ENCODE measurements around the gene C16orf92. TPM values are rescaled to one million over a fixed set of nuclear protein-coding genes. Genes with fewer than 3 reads are reported as not detected.

The C16orf92 gene
- total and polyA plus RNA-seq, 2 of the 13 experiments (the other 11 are each of a cell fraction or from before 2014, with no cell fraction given): not detected

DNA sequence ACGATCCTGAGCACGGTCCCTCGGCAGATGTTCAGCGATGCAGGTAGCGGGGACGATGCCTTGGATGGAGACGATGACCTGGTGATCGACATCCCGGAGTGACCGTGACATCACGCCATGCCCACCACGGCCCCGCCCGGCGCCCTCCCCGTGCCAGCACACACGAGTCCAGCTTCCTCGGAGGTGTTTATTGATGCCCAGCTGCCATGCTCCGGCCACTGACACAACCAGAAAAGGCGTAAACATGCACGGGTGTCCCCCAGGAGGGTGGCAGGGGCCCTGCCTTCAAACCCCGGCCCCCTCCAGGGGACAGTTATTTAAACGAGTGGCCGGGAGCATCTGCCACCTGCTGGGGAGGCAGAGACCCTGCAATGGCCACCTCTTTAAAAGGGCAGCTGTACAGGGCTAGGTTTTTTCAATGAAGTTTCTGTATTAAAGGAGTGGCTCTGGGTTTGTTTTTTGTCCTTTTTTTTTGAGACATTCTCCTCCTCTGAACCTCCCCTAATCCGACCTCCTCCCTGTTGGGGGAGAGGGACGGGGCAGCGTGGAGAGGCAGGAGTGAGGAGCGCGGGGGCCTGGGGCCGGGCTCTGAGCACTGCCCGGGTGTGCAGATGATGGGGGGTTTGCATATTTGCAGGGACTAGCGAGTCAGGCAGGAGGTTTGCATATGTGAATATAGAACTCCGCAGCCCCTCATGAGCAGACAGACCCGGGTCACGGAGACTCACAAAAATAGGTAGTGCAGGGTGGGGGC, 17.5 kb upstream of the C16orf92 start (continued):
- TF ChIP-seq, protein P1, sequence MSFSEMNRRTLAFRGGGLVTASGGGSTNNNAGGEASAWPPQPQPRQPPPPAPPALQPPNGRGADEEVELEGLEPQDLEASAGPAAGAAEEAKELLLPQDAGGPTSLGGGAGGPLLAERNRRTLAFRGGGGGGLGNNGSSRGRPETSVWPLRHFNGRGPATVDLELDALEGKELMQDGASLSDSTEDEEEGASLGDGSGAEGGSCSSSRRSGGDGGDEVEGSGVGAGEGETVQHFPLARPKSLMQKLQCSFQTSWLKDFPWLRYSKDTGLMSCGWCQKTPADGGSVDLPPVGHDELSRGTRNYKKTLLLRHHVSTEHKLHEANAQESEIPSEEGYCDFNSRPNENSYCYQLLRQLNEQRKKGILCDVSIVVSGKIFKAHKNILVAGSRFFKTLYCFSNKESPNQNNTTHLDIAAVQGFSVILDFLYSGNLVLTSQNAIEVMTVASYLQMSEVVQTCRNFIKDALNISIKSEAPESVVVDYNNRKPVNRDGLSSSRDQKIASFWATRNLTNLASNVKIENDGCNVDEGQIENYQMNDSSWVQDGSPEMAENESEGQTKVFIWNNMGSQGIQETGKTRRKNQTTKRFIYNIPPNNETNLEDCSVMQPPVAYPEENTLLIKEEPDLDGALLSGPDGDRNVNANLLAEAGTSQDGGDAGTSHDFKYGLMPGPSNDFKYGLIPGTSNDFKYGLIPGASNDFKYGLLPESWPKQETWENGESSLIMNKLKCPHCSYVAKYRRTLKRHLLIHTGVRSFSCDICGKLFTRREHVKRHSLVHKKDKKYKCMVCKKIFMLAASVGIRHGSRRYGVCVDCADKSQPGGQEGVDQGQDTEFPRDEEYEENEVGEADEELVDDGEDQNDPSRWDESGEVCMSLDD (CRISPR knock-in tag; IDR thresholded peaks at IDR 0.05; ENCODE audit: borderline replicate concordance): no peak
- TF ChIP-seq ZNF781 (CRISPR knock-in tag; IDR thresholded peaks at IDR 0.05; ENCODE audit: borderline replicate concordance, not compliant biosample characterization) (no peak), ZNF577 (CRISPR knock-in tag; IDR thresholded peaks at IDR 0.05; ENCODE audit: borderline replicate concordance, low read depth) (no peak), ZNF446 (CRISPR knock-in tag; IDR thresholded peaks at IDR 0.05) (no peak), MXI1 (IDR thresholded peaks at IDR 0.05; ENCODE audit: borderline replicate concordance, low read depth, low read length) (no peak; the same call in 2 of the 3 replicates), FLYWCH1 (CRISPR knock-in tag; IDR thresholded peaks at IDR 0.05) (no peak), NRL (CRISPR knock-in tag; IDR thresholded peaks at IDR 0.05; ENCODE audit: borderline replicate concordance) (0 out of 2 replicates have a peak, but pooled peaks have one; percentile 30), SPEN (CRISPR knock-in tag; IDR thresholded peaks at IDR 0.05; ENCODE audit: low read depth) (no peak), HNRNPH1 (optimal IDR thresholded peaks at IDR 0.05; ENCODE audit: low read depth, low read length) (no peak), IRF2 (CRISPR knock-in tag; IDR thresholded peaks at IDR 0.05) (no peak), HMG20B (CRISPR knock-in tag; conservative IDR thresholded peaks at IDR 0.05) (no peak), IRX3 (CRISPR knock-in tag; IDR thresholded peaks at IDR 0.05; ENCODE audit: borderline replicate concordance, low read depth) (no peak), ZNF484 (CRISPR knock-in tag; IDR thresholded peaks at IDR 0.05; ENCODE audit: borderline replicate concordance, low read depth) (no peak), NFIB (CRISPR knock-in tag; IDR thresholded peaks at IDR 0.05; ENCODE audit: borderline replicate concordance) (no peak), ZNF772 (CRISPR knock-in tag; IDR thresholded peaks at IDR 0.05) (no peak), SNRNP70 (IDR thresholded peaks at IDR 0.05; ENCODE audit: low read depth, low read length) (no peak), POGZ (CRISPR knock-in tag; IDR thresholded peaks at IDR 0.05) (no peak), BHLHE40 (IDR thresholded peaks at IDR 0.05; ENCODE audit: low read length) (no peak)
- TF ChIP-seq, protein P2, sequence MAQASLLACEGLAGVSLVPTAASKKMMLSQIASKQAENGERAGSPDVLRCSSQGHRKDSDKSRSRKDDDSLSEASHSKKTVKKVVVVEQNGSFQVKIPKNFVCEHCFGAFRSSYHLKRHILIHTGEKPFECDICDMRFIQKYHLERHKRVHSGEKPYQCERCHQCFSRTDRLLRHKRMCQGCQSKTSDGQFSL (CRISPR knock-in tag; IDR thresholded peaks at IDR 0.05): 0 out of 2 replicates have a peak, but pooled peaks have one; percentile 27
- TF ChIP-seq, protein P3, sequence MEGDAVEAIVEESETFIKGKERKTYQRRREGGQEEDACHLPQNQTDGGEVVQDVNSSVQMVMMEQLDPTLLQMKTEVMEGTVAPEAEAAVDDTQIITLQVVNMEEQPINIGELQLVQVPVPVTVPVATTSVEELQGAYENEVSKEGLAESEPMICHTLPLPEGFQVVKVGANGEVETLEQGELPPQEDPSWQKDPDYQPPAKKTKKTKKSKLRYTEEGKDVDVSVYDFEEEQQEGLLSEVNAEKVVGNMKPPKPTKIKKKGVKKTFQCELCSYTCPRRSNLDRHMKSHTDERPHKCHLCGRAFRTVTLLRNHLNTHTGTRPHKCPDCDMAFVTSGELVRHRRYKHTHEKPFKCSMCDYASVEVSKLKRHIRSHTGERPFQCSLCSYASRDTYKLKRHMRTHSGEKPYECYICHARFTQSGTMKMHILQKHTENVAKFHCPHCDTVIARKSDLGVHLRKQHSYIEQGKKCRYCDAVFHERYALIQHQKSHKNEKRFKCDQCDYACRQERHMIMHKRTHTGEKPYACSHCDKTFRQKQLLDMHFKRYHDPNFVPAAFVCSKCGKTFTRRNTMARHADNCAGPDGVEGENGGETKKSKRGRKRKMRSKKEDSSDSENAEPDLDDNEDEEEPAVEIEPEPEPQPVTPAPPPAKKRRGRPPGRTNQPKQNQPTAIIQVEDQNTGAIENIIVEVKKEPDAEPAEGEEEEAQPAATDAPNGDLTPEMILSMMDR (CRISPR knock-in tag; IDR thresholded peaks at IDR 0.05): peak; percentile 78
- TF ChIP-seq, protein P4, sequence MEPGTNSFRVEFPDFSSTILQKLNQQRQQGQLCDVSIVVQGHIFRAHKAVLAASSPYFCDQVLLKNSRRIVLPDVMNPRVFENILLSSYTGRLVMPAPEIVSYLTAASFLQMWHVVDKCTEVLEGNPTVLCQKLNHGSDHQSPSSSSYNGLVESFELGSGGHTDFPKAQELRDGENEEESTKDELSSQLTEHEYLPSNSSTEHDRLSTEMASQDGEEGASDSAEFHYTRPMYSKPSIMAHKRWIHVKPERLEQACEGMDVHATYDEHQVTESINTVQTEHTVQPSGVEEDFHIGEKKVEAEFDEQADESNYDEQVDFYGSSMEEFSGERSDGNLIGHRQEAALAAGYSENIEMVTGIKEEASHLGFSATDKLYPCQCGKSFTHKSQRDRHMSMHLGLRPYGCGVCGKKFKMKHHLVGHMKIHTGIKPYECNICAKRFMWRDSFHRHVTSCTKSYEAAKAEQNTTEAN (CRISPR knock-in tag; conservative IDR thresholded peaks at IDR 0.05): no peak
- TF ChIP-seq, protein P5, sequence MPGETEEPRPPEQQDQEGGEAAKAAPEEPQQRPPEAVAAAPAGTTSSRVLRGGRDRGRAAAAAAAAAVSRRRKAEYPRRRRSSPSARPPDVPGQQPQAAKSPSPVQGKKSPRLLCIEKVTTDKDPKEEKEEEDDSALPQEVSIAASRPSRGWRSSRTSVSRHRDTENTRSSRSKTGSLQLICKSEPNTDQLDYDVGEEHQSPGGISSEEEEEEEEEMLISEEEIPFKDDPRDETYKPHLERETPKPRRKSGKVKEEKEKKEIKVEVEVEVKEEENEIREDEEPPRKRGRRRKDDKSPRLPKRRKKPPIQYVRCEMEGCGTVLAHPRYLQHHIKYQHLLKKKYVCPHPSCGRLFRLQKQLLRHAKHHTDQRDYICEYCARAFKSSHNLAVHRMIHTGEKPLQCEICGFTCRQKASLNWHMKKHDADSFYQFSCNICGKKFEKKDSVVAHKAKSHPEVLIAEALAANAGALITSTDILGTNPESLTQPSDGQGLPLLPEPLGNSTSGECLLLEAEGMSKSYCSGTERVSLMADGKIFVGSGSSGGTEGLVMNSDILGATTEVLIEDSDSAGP (CRISPR knock-in tag; IDR thresholded peaks at IDR 0.05; ENCODE audit: borderline replicate concordance): no peak
